Esophagus squamous epithelium (tissue), 4 donors: ENCODE data around the gene KANSL1L.

Experiments used
- CTCF ChIP-seq, 6 experiments: fragments of 450-650 bp in 4 of 6; fragments of 200-600 bp in 2 of 6; sonication (generic) in 2 of 6; IDR thresholded peaks; one replicate each; pipeline ENCODE4 v1.5.1; 2016 to 2019; ENCODE audit warnings: antibody characterized with exemption in 6 of 6, mild to moderate bottlenecking in 4 of 6, moderate library complexity in 4 of 6
- POLR2A ChIP-seq, 4 donors: fragments of 450-650 bp; IDR thresholded peaks; one replicate each; pipeline ENCODE4 v1.6.1; 2017; ENCODE audit warnings: antibody characterized with exemption in 4 of 4, mild to moderate bottlenecking in 4 of 4, moderate library complexity in 3 of 4

DNA sequence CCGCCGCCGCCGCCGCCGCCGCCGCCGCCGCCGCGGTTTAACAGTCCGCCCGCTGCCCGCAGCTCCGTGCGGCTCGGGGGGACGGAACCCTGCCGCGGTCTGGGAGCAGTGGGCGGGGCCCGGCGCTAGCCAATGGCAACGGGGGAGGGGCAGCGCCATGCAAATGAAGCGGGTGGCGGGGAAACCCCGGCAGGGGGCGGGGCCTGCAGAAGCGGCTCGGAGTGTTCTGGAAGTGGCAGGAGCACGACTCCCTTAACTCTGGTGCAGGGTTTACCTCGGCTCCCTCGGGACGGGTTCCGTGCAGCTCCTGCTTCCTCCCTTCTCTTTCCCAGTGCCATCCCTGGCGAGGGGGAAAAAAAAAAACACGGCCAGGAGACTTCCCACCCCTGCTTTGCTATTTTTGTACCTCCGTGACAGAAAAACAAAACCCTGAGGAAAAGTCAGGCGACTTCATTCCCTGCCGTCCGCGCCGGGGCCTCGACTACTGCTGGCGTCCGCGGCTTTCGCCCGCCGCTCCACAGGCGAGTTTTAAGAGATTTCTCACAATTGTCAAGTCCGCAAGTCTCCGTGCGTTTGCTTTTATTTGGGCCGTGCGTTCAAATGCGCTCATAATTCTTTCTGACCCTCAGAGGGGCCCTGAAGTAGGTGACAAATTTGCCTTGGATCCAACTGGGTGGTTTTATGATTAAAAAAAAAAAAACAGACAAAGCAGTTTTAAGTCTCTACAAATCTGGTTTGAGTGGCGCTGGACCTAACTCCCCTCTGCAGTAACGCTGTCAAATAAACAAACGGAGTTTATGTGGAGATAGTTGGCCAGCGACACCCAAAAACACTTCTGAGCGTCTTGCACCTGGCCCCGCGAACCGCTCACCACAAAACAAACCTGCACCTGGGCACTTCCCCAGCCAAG, at the start of gene KANSL1L:
- peak in 2 of 4 donors; percentile 82 for TF ChIP-seq POLR2A (IDR thresholded peaks at IDR 0.05)
- TF ChIP-seq CTCF (IDR thresholded peaks at IDR 0.05): peak in 1 of 6 experiments; percentile 15
